Endothelial cell of umbilical vein (primary cell): Measurements from ENCODE around the gene PROCR. TPM values are rescaled to one million over a fixed set of nuclear protein-coding genes. Genes with fewer than 3 reads are reported as not detected.

Experiments used
- BruUV-seq: library from RNA; stranded (reverse); fragments of 400-500 nt; replicated peaks from 2 replicates; lab custom pipeline; 2021; lab: Mats Ljungman, UMichigan
- CTCF ChIA-PET: fragments of 300-600, 350-600 bp; sonication (Branson Sonifier 250); formaldehyde crosslinking; loops from one replicate; lab custom pipeline; 2021; ENCODE audit warnings: antibody characterized with exemption, inconsistent platforms; lab: Charles Lee
- POLR2A ChIA-PET: fragments of 300-600, 350-600 bp; sonication (Branson Sonifier 250); formaldehyde crosslinking; loops from one replicate; lab custom pipeline; 2021; ENCODE audit warnings: antibody characterized with exemption, inconsistent platforms; lab: Charles Lee
- DNase-seq: peaks from one replicate; pipeline ENCODE4 v3.0.0-alpha.2; 2011; ENCODE audit warnings: low read depth, low spot score
- FAIRE-seq: peaks from 2 replicates; lab custom pipeline; 2011; peaks lifted over from hg19 to GRCh38; lab: Jason Lieb, UNC
- H2AFZ ChIP-seq: 2 replicates; pipeline ENCODE4 v1.6.0; 2012; ENCODE audit warnings: low read depth, low read length, control low read depth, inconsistent platforms
- H3K27ac ChIP-seq: 2 replicates; pipeline ENCODE4 v1.5.1; 2011; ENCODE audit warnings: low read depth, mild to moderate bottlenecking, control low read depth, low read length, moderate library complexity; ENCODE audit not compliant: insufficient read depth
- H3K27me3 ChIP-seq, 2 experiments: 2 replicates each; pipeline versions ENCODE4 v1.6.0 to v1.6.1; 2011; ENCODE audit warnings: low read length in 2 of 2, mixed read lengths in 1 of 2; ENCODE audit not compliant: control insufficient read depth in 2 of 2, insufficient read depth in 2 of 2
- H3K36me3 ChIP-seq, 2 experiments: 2 replicates in 1 of 2; 3 replicates in 1 of 2; pipeline ENCODE4 v1.5.1; 2011; ENCODE audit warnings: low read length in 2 of 2, mild to moderate bottlenecking in 1 of 2, moderate library complexity in 1 of 2; ENCODE audit not compliant: control insufficient read depth in 2 of 2, insufficient read depth in 2 of 2; ENCODE audit errors: extremely low read depth in 1 of 2
- H3K4me1 ChIP-seq: 3 replicates; pipeline ENCODE4 v1.5.1; 2011; ENCODE audit warnings: mild to moderate bottlenecking, low read length; ENCODE audit not compliant: control insufficient read depth, insufficient read depth; ENCODE audit errors: extremely low read depth
- H3K4me2 ChIP-seq: 2 replicates; pipeline ENCODE4 v1.6.1; 2011; ENCODE audit warnings: low read length, control low read depth, mixed read lengths; ENCODE audit not compliant: insufficient read depth
- H3K4me3 ChIP-seq, 3 experiments: fragments of 200-600 bp in 1 of 3; sonication (generic), shearing (Covaris generic) in 1 of 3; replicated peaks in 1 of 3; 2 replicates each; pipeline ENCODE4 v1.5.1; 2011 to 2016; ENCODE audit warnings: control low read depth in 3 of 3, low read length in 3 of 3, mild to moderate bottlenecking in 2 of 3, inconsistent platforms in 1 of 3, low read depth in 1 of 3, moderate library complexity in 1 of 3; ENCODE audit not compliant: insufficient read depth in 1 of 3
- H3K79me2 ChIP-seq: 2 replicates; pipeline ENCODE4 v1.6.0; 2012; ENCODE audit warnings: low read length, inconsistent platforms; ENCODE audit not compliant: control insufficient read depth, insufficient read depth
- H3K9ac ChIP-seq: replicated peaks from 2 replicates; pipeline ENCODE3; 2011; ENCODE audit warnings: low read length, control low read depth; ENCODE audit not compliant: insufficient read depth; ENCODE audit errors: extremely low read depth
- H3K9me1 ChIP-seq: replicated peaks from 3 replicates; pipeline ENCODE4 v1.6.0; 2011; ENCODE audit warnings: mild to moderate bottlenecking, low read length; ENCODE audit not compliant: control insufficient read depth, insufficient read depth; ENCODE audit errors: extremely low read depth
- H3K9me3 ChIP-seq: replicated peaks from 2 replicates; pipeline ENCODE4 v1.5.1; 2012; ENCODE audit warnings: low read length, inconsistent platforms; ENCODE audit not compliant: control insufficient read depth, insufficient read depth
- H4K20me1 ChIP-seq: replicated peaks from 2 replicates; pipeline ENCODE3; 2011; ENCODE audit warnings: mild to moderate bottlenecking, low read length; ENCODE audit not compliant: control insufficient read depth, insufficient read depth; ENCODE audit errors: extremely low read depth
- CTCF ChIP-seq, 2 donors: IDR thresholded peaks; 1 replicate in 1 of 2; 2 replicates in 1 of 2; pipeline ENCODE4 v1.5.1; 2011; ENCODE audit warnings: low read length in 2 of 2, mild to moderate bottlenecking in 2 of 2, moderate library complexity in 2 of 2, control low read depth in 1 of 2, inconsistent platforms in 1 of 2, low read depth in 1 of 2; ENCODE audit not compliant: insufficient read depth in 1 of 2; ENCODE audit errors: extremely low read depth in 1 of 2
- EZH2 ChIP-seq: IDR thresholded peaks from 2 replicates; pipeline ENCODE4 v1.6.1; 2012; ENCODE audit warnings: borderline replicate concordance, low read depth, mild to moderate bottlenecking, moderate library complexity, low read length, inconsistent platforms; ENCODE audit not compliant: severe bottlenecking
- FOS ChIP-seq: IDR thresholded peaks from 2 replicates; pipeline ENCODE4 v1.6.1; 2011; ENCODE audit warnings: mild to moderate bottlenecking, low read length, moderate library complexity, borderline replicate concordance; ENCODE audit not compliant: insufficient read depth
- GATA2 ChIP-seq: IDR thresholded peaks from 2 replicates; pipeline ENCODE4 v1.7.0; 2011; ENCODE audit warnings: low read depth, mild to moderate bottlenecking, moderate library complexity, mixed read lengths, low read length; ENCODE audit not compliant: insufficient read length, insufficient read depth
- JUN ChIP-seq: IDR thresholded peaks from 2 replicates; pipeline ENCODE4 v1.6.1; 2011; ENCODE audit warnings: borderline replicate concordance, low read depth; ENCODE audit not compliant: insufficient read length, insufficient read depth
- MAX ChIP-seq: IDR thresholded peaks from 2 replicates; pipeline ENCODE4 v1.6.1; 2011; ENCODE audit not compliant: insufficient read depth, insufficient read length
- MYC ChIP-seq: IDR thresholded peaks from one replicate; pipeline ENCODE4 v1.6.1; 2011; ENCODE audit warnings: mild to moderate bottlenecking, low read depth, low read length
- POLR2A ChIP-seq: IDR thresholded peaks from 2 replicates; pipeline ENCODE4 v1.6.1; 2012; ENCODE audit warnings: low read depth, mild to moderate bottlenecking, control low read depth, low read length
- POLR2AphosphoS5 ChIP-seq: IDR thresholded peaks from 2 replicates; pipeline ENCODE4 v1.6.1; 2012; ENCODE audit warnings: low read depth, mild to moderate bottlenecking, control low read depth, low read length, moderate library complexity; ENCODE audit not compliant: insufficient read depth
- dilution Hi-C: fragments of 300-500 bp; cut with MboI; formaldehyde crosslinking; loops from one replicate; pipeline ENCODE4 v1.15.0; 2019; ENCODE audit warnings: low sequenced_read_pairs; ENCODE audit not compliant: extremely low pct_ligation_motif_present
- intact Hi-C: fragments of 100-400 bp; cut with micrococcal nuclease; formaldehyde crosslinking; loops from one replicate; pipeline ENCODE4 v1.10.0; 2022
- polyA plus RNA-seq, 4 experiments: library from polyadenylated mRNA; depleted of rRNA in 3 of 4; stranded (reverse) in 3 of 4; unstranded in 1 of 4; fragments of >200 nt; gene quantifications; 2 replicates each; pipeline versions ENCODE4 v1.2.1 to v1.2.3, GENCODE V29; 2011 to 2012; ENCODE audit warnings: missing spikeins in 1 of 4
- total RNA-seq: library from RNA; stranded (reverse); gene quantifications from 2 replicates; pipeline ENCODE4 v1.2.3, GENCODE V29; 2021

The PROCR gene
- total and polyA plus RNA-seq, 2 donors (not counting 3 experiments of a cell fraction or from before 2014, with no cell fraction given): 251 to 376 TPM

- Histone ChIP-seq H3K9ac (no peak overlapping the region), H3K27ac (no peak overlapping the region), H3K9me1 (no peaks in the 10 kb centered on the region), H4K20me1 (no peaks in the 10 kb centered on the region), H3K4me1 (peaks cover 26% of the 10 kb centered on the region), H2AFZ (no peak overlapping the region), H3K27me3 (no peaks in the 10 kb centered on the region), H3K9me3 (no peaks in the 10 kb centered on the region), H3K4me3 (no peak overlapping the region), H3K4me2 (no peak overlapping the region), H3K36me3 (peaks cover 18 to 21% of the 10 kb centered on the region in 2 experiments), H3K79me2 (peaks cover 38% of the 10 kb centered on the region)
- no TSS peak for BruUV-seq
- POLR2A ChIA-PET: no interaction called here
- intact Hi-C loops: no loop called here
- FAIRE-seq (no peak), DNase-seq (no peak)
- dilution Hi-C loops: no loop called here
- TF ChIP-seq MAX: no peak
- TF ChIP-seq GATA2: no peak
- no peak for TF ChIP-seq POLR2A
- TF ChIP-seq CTCF (IDR thresholded peaks at IDR 0.05; ENCODE audit: extremely low read depth in 1 of 2, insufficient read depth in 1 of 2, low read depth in 1 of 2, low read length in 2 of 2): no peak
- TF ChIP-seq FOS: no peak
- no peak for TF ChIP-seq POLR2AphosphoS5
- no peak for TF ChIP-seq MYC
- TF ChIP-seq EZH2: no peak
- no peak for TF ChIP-seq JUN
- CTCF ChIA-PET: interaction anchor here (1.0 to 6.9 kb wide), 3 partner anchors 11 to 80 kb away, joined by 3 to 82 read pairs (median 33); partner anchors contain the start of gene EDEM2
Observed at GRCh38 chr20:35176132-35176531, 4.3 kb downstream of the PROCR start.
